PC-3 (cell line): ENCODE data around the gene JMJD7. TPM values are rescaled to one million over a fixed set of nuclear protein-coding genes. Genes with fewer than 3 reads are reported as not detected.

ENCODE experiments used
- ATAC-seq: fragments of 200-7000 bp; cut with Tn5 transposase; 2 replicates; pipeline ENCODE4 v1.9.1; 2020; ENCODE audit warnings: mild to moderate bottlenecking, moderate library complexity
- Bru-seq: library from RNA; stranded (reverse); fragments of 400-500 nt; gene quantifications from one replicate; lab custom pipeline; 2021; lab: Mats Ljungman, UMichigan
- BruChase-seq, 2 experiments: library from RNA; stranded (reverse); fragments of 400-500 nt; gene quantifications; one replicate each; lab custom pipeline; 2021; lab: Mats Ljungman, UMichigan
- BruUV-seq: library from RNA; stranded (reverse); fragments of 400-500 nt; replicated peaks from 2 replicates; lab custom pipeline; 2021; lab: Mats Ljungman, UMichigan
- CTCF ChIA-PET: fragments of 300-600 bp; sonication (Branson Sonifier 250); formaldehyde crosslinking; loops from one replicate; lab custom pipeline; 2022; ENCODE audit warnings: antibody characterized with exemption; lab: Charles Lee
- POLR2A ChIA-PET: fragments of 300-600 bp; sonication (Branson Sonifier 250); formaldehyde crosslinking; loops from one replicate; lab custom pipeline; 2022; ENCODE audit warnings: antibody characterized with exemption; ENCODE audit not compliant: unreplicated experiment; lab: Charles Lee
- DNase-seq: peaks from one replicate; pipeline ENCODE4 v3.0.0-alpha.2; 2015
- H2AFZ ChIP-seq: fragments of 300-600 bp; sonication (generic); 2 replicates; pipeline ENCODE4 v1.6.0; 2016; ENCODE audit warnings: antibody characterized with exemption, low read length
- H3F3A ChIP-seq: fragments of 300-600 bp; sonication (generic); one replicate; pipeline ENCODE4 v1.6.0; 2017; ENCODE audit warnings: antibody characterized with exemption, low read length, control low read depth, mild to moderate bottlenecking; ENCODE audit not compliant: unreplicated experiment
- H3K27ac ChIP-seq: fragments of 300-600 bp; sonication (generic); 2 replicates; pipeline ENCODE4 v1.5.1; 2016; ENCODE audit warnings: mild to moderate bottlenecking, low read length
- H3K27me3 ChIP-seq: fragments of 300-600 bp; sonication (generic); 2 replicates; pipeline ENCODE4 v1.6.1; 2016; ENCODE audit warnings: low read length, mixed read lengths
- H3K36me3 ChIP-seq: fragments of 300-600 bp; sonication (generic); 2 replicates; pipeline ENCODE4 v1.6.1; 2016; ENCODE audit warnings: low read depth, mixed run types, low read length, mixed read lengths
- H3K4me1 ChIP-seq: fragments of 300-600 bp; sonication (generic); 2 replicates; pipeline ENCODE4 v1.5.1; 2016; ENCODE audit warnings: low read length; ENCODE audit not compliant: insufficient read depth
- H3K4me2 ChIP-seq: fragments of 300-600 bp; sonication (generic); 2 replicates; pipeline ENCODE4 v1.6.0; 2016; ENCODE audit warnings: low read length
- H3K4me3 ChIP-seq: fragments of 300-600 bp; sonication (generic); 2 replicates; pipeline ENCODE4 v1.5.1; 2016; ENCODE audit warnings: mild to moderate bottlenecking, low read length, mixed read lengths
- H3K79me2 ChIP-seq: fragments of 300-600 bp; sonication (generic); 2 replicates; pipeline ENCODE4 v1.6.1; 2017; ENCODE audit warnings: low read length, mixed read lengths
- H3K9ac ChIP-seq: fragments of 300-600 bp; sonication (generic); 2 replicates; pipeline ENCODE4 v1.6.0; 2016; ENCODE audit warnings: mild to moderate bottlenecking, low read length
- H3K9me2 ChIP-seq: fragments of 300-600 bp; sonication (generic); replicated peaks from 2 replicates; pipeline ENCODE4 v1.6.1; 2016; ENCODE audit warnings: mixed run types, low read length, mixed read lengths
- H3K9me3 ChIP-seq: fragments of 300-600 bp; sonication (generic); 2 replicates; pipeline ENCODE4 v1.6.1; 2016; ENCODE audit warnings: low read length, mixed read lengths
- H4K20me1 ChIP-seq: fragments of 300-600 bp; sonication (generic); 2 replicates; pipeline ENCODE4 v1.6.1; 2016; ENCODE audit warnings: low read length, mixed read lengths
- EZH2 ChIP-seq: fragments of 300-600 bp; sonication (generic); IDR thresholded peaks from one replicate; pipeline ENCODE4 v1.6.1; 2017; ENCODE audit warnings: antibody characterized with exemption, mild to moderate bottlenecking, low read length; ENCODE audit not compliant: unreplicated experiment
- EZH2phosphoT487 ChIP-seq: fragments of 300-600 bp; sonication (generic); IDR thresholded peaks from 2 replicates; pipeline ENCODE4 v1.6.1; 2018; ENCODE audit warnings: mild to moderate bottlenecking, antibody characterized with exemption, low read length, borderline replicate concordance
- intact Hi-C: fragments of 100-400 bp; cut with micrococcal nuclease; formaldehyde crosslinking; loops from 2 replicates; pipeline ENCODE4 v1.9.0; 2023
- long read RNA-seq: library from polyadenylated mRNA; unstranded; transcript quantifications from one replicate; pipeline ENCODE4 v2.0.0, GENCODE V29; 2021; ENCODE audit not compliant: unreplicated experiment
- total RNA-seq: library from RNA; depleted of rRNA; stranded (reverse); fragments of >200 nt; gene quantifications from 2 replicates; pipeline ENCODE4 v1.2.3, GENCODE V29; 2014; rRNA removed
- TF ChIP-seq, protein P1 (sequence below): fragments of 300-600 bp; sonication (generic); conservative IDR thresholded peaks from 2 replicates; pipeline ENCODE4 v1.5.1; 2017; ENCODE audit warnings: antibody characterized with exemption, low read depth, mild to moderate bottlenecking, low read length

The JMJD7 gene
- total RNA-seq (8.1 and 13.7 TPM in 2 replicates), Bru-seq, nascent RNA (percentile 80 among the genes with signal in this experiment), BruChase-seq, experiment 1, labeled RNA remaining after a 6-hour chase (percentile 88 among the genes with signal in this experiment), BruChase-seq, experiment 2, labeled RNA remaining after a 2-hour chase (percentile 85 among the genes with signal in this experiment)
- long read RNA-seq, transcript JMJD7-201 (8 exons, 1,416 nt), result major isoform, 12 of 12 reads
- long read RNA-seq, partial matches to known transcripts, result 0 of 12 reads
- long read RNA-seq, other reads (novel, unspliced or antisense), result 0 of 12 reads

DNA sequence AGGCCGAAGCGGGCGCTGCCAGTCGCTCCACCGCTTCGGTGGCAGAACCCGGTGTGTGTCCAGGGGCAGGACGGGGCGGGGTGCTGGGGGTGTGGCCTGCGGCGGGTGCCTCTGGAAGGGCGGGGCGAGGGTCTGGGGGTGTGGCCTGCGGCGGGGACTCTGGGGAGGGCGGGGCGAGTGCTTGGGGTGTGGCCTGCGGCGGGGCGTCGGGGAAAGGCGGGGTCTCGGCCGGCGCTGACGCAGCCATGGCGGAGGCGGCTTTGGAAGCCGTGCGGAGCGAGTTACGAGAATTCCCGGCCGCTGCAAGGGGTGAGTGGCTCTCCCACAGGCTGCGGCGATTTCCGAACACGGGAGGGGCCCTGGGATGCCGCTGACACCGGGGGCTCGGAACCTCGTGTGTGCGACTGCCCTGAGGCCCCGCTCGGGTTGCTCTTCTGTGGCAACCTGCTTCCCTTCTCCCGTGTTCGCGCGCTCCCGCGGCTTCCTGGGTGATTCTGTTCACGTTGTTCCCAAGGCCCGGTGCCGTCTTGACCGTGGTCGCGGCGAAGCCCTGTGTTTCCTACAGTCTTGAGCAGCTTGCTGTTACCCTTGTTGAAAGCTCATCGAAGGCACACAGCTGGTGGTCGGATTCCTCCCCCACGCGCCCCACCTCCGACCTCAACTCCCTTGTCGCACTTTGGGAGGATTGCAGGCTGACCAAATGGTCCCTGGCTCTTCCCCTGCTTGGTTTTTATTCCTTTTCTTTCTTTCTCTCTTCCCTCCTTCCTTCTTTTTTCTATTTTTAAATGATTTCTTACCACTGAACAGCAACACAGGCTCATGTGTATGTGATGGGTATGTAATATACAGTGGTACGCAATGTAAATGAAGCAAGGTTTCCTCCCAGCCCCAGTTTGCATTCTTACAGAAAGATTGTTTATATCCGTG, at the start of gene JMJD7:
Gene JMJD7 (plus strand): TSS at position 213 of the 927 bp plus-strand sequence. CDS start 33 bp downstream, at position 246.
- peaks cover 19% of the 10 kb centered on the region for H3K79me2 ChIP-seq
- intact Hi-C loops, result loop anchor here (2.0 to 10.0 kb wide), 3 partner anchors 67 to 147 kb away; partner anchors contain the start of genes EHD4 and SPTBN5
- H3K4me1 ChIP-seq, result peaks cover 25% of the 10 kb centered on the region
- CTCF ChIA-PET, result interaction anchor here (0.5 to 1.1 kb wide), 2 partner anchors 54 to 123 kb away, joined by 4 read pairs; partner anchors contain the start of gene MAPKBP1
- no peaks in the 10 kb centered on the region for H3K9me2 ChIP-seq
- no peaks in the 10 kb centered on the region for H3F3A ChIP-seq
- no peaks in the 10 kb centered on the region for H3K36me3 ChIP-seq
- H3K27me3 ChIP-seq, result no peaks in the 10 kb centered on the region
- H3K9me3 ChIP-seq, result no peaks in the 10 kb centered on the region
- POLR2A ChIA-PET, result no interaction called here
- peak within 1 kb of the TSS; percentile 89 for H2AFZ ChIP-seq
- peak within 1 kb of the TSS; percentile 47 for H3K27ac ChIP-seq
- H3K4me3 ChIP-seq, result peak within 1 kb of the TSS; percentile 87
- H4K20me1 ChIP-seq, result no peaks in the 10 kb centered on the region
- TF ChIP-seq EZH2, result no peak
- TF ChIP-seq, protein P1, sequence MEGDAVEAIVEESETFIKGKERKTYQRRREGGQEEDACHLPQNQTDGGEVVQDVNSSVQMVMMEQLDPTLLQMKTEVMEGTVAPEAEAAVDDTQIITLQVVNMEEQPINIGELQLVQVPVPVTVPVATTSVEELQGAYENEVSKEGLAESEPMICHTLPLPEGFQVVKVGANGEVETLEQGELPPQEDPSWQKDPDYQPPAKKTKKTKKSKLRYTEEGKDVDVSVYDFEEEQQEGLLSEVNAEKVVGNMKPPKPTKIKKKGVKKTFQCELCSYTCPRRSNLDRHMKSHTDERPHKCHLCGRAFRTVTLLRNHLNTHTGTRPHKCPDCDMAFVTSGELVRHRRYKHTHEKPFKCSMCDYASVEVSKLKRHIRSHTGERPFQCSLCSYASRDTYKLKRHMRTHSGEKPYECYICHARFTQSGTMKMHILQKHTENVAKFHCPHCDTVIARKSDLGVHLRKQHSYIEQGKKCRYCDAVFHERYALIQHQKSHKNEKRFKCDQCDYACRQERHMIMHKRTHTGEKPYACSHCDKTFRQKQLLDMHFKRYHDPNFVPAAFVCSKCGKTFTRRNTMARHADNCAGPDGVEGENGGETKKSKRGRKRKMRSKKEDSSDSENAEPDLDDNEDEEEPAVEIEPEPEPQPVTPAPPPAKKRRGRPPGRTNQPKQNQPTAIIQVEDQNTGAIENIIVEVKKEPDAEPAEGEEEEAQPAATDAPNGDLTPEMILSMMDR, result no peak
- TF ChIP-seq EZH2phosphoT487, result no peak
- peak; percentile 88 for DNase-seq
- BruUV-seq, result TSS peak; percentile 44
- H3K9ac ChIP-seq, result peak within 1 kb of the TSS; percentile 85
- H3K4me2 ChIP-seq, result peak within 1 kb of the TSS; percentile 93
- ATAC-seq, result peak; percentile 85

DNA sequence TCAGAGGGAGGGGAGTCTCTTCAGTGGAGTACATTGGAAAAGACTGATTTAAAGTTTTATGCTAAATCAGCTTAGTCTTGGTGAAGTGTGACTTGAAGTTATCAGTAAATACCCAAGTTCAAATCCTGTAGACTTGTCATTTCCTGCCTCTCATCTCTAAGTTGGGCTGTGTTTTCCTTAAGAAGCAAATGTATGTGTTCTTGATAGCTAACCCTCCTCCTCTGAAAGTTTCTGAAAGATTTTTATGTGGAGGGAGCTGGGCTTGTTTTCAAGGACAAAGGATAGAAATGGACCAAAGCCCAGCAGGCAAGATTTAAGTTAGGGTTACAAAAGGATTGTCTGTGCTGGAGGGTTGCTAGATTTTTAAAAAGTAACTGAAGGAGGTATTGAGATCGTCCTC, 49.4 kb upstream of the JMJD7 start:
- no peak overlapping the region for H3K27ac ChIP-seq
- ATAC-seq, result no peak
- peaks cover 84% of the 10 kb centered on the region for H3K79me2 ChIP-seq
- H3F3A ChIP-seq, result no peaks in the 10 kb centered on the region
- POLR2A ChIA-PET, result no interaction called here
- H3K4me1 ChIP-seq, result peaks cover 56% of the 10 kb centered on the region
- no peaks in the 10 kb centered on the region for H3K9me3 ChIP-seq
- no peaks in the 10 kb centered on the region for H3K27me3 ChIP-seq
- no peak overlapping the region for H3K9ac ChIP-seq
- no TSS peak for BruUV-seq
- H3K4me3 ChIP-seq, result peak overlapping the region; percentile 81; the same call in 1 of the 2 replicates
- no peaks in the 10 kb centered on the region for H3K36me3 ChIP-seq
- CTCF ChIA-PET, result interaction anchor here (0.8 kb wide), 1 partner anchor 117 kb away, joined by 5 read pairs; no protein-coding TSS in a partner anchor
- peak overlapping the region; percentile 92 for H3K4me2 ChIP-seq
- no peak overlapping the region for H2AFZ ChIP-seq
- intact Hi-C loops, result no loop called here
- H3K9me2 ChIP-seq, result no peaks in the 10 kb centered on the region
- TF ChIP-seq, protein P1, result no peak
- no peak for TF ChIP-seq EZH2
- TF ChIP-seq EZH2phosphoT487, result no peak
- no peak for DNase-seq
- 0 out of 2 replicates have a peak, but pooled peaks cover 4% of the 10 kb centered on the region for H4K20me1 ChIP-seq
